NCI-H1436 (cell line): ENCODE measurements around the gene DGLUCY.
"Not testable (repeated sequence)": the region's sequence is repeated elsewhere in the genome, so short reads cannot be mapped to it uniquely, and the experiment has no call there.

ENCODE experiments used
- DNase-seq: peaks from one replicate; lab custom pipeline; 2025; lab: John Stamatoyannopoulos, UW

Gene DGLUCY

DNA sequence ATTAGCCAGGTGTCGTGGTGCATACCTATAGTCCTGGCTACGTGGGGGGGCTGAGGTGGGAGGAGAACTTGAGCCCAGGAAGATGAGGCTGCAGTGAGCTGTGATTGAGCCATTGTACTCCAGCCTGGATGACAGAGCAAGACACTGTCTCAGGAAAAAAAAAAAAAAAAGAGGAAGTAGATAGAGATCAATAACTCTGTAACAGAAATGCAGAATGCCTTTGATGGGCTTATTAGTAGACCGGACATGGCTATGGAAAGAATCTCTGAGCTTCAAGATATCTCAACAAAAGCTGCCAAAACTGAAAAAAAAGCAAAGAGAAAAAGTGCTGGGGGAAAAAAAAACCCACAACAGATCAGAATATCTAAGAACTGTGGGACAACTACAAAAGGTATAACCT is 93.1 kb downstream of the DGLUCY start:
- DNase-seq, result no peak

DNA sequence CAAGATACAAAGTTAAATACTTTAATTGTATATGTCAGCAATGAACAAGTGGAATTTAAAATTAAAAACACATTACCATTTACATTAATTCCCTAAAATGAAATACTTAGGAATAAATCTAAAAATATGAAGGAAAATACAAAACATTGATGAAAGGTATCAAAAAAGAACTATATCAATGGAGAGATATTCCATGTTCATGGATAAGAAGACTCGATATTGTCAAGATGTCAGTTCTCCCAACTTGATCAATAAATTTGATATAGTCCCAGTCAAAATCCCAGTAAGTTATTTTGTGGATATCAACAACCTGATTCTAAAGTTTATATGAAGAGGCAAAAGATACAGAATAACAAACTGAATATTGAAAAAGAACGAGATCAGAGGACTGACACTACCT is 97.1 kb downstream of the DGLUCY start:
- DNase-seq, result no peak

DNA sequence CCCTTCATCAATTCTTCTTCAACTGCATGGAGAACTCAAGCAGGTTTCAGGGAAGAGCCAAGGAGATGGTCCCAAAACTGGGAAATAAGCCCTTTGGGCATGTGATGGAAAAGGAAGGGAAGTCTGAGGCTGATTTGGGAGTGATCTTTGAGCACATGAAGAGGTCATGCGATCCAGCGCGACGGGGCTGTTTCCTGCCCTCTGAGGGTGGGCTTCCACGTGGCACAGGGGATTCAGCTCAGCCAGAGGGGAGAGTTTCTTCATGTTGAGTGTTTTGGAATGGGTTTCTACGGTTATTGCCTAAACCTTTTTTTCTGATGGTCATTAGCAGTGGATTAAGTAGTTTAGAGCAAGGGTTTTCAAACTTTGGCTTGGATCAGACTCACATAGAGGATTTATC is 100.4 kb downstream of the DGLUCY start:
- DNase-seq, result no peak

DNA sequence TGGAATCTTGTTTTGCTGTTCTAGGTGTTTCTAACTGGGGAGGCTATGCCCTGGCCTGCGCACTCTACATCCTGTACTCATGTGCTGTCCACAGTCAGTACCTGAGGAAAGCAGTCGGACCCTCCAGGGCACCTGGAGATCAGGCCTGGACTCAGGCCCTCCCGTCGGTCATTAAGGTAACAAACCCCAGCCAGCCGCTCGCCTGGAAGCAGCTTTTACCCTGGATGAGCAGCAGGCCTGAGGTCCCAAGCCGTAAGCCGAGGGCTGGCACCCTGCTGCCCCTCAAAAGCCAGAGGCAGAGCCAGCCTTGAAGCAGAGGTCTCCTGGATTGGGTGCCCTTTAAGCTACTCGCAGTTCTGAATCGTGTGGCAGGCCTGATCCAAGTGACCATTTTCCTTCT is 101.5 kb downstream of the DGLUCY start:
- DNase-seq, result no peak

DNA sequence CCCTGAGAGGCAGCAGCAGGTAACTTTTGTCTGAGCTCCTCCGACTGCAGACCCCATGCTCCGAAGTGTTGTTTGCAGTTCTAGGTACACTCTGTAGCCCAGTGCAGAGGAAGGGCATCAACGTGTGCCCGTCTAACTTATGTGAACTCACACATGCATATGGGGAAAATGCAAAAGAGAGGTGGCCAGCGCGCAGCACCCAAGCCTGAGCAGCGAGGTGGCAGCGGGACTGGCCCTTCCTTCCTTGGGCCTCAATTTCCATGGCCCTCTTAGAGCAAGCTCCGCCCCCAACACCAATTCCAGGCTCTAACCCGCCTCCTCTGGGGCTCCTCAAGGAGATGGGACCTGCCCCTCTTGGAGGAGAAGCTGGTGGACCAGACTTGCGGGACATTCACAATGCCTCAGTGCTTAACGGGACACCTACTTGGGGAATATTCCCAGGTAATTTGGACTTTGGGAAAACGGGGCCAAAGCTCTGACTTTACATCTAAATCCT is 102.9 kb downstream of the DGLUCY start:
- DNase-seq, result no peak

DNA sequence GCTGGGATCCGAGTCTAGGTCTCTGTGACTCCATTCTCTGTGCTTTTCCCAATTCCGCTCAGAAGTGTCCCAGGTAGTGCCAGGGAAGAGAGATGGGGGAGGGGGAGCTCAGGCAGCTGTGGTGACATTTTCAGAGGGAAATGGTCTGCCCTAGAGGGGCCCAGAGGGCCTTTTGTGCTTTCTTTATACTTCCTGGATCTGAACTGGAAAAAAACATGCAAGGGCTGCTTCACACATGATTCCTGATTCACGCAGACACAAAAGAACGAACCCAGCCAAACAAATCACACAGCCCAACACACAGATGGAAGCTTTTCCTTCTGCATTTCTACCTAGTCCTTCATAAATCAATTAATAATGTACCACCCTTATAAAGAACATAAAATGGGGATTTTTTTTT is 104.1 kb downstream of the DGLUCY start:
- no peak for DNase-seq

DNA sequence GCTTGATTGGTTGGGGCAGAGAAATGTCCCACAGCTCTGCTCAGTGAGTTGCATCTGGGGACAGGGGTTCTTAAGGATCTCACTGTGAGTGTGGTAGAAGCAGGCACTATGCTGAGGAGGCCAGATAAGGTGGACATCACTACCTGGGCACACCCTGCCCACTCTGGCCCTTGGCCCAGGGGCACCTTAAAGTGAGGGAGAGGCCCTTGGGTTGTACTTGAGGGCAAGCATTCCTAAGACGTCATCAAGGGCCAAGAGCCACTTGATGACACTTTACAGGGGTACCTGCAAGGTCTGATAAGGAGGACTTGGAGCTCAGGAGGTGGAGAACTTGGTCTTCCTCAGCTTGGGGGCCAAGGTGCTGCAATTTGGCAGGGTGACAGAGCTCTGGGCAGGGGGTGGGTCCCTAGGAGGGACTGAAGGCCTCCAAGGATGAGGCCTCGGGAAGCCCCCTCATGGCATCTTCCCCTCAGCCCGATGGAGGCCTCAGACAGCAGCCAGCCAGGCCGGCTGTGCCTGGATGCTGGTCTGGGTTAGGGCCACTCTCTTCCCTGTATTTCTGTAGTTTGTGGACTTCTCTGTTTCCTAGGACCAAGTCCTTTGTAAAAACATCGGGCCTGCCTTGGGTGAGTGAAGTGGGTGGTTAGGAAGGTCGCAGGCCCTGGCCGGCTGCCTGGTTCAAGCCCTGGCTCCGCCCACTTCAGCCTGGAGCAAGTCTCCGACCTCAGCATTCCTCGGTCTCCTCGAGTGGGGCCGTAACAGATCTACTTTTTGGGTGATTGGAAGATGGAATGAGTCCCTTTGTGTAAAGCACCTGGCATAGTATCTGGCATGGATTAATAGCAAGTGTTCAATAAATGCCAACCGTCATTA is 105.9 kb downstream of the DGLUCY start:
- DNase-seq, result no peak

DNA sequence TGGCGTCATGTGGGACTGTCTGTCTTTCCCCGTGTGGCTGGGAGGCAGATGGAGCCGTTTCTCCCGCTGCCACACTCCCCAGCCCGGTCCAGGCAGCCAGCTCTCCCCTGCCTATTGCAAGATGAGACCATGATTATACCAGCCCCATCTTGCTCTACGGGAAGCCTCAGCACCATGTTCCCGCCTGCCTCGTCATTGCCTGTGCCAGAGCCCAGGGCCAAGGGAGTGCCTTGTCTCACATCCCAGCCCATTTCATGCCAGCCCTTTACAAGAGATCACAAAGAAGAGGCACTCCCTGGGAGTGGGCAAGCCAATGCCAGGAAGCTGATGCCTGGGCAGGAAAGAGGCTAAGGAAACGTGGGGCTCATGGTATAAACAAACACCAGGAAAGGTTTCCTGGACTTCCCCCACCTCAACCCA is 106.7 kb downstream of the DGLUCY start:
- no peak for DNase-seq

DNA sequence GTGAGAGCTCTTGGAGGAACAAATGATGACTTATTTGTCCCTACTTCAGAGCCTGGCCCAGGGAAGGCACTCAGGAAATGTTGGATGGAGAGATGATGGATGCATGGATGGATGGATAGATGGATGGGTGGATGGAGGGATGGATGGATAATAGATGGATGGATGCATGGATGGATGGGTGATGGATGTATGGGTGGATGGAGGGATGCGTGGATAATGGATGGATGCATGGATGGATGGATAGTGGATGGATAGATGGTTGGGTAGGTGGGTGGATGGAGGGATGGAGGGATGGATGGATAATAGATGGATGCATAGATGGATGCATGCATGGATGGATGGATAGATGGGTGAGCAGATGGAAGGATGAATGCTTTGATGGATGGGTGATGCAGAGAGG is 107.4 kb downstream of the DGLUCY start:
- DNase-seq, result no peak

DNA sequence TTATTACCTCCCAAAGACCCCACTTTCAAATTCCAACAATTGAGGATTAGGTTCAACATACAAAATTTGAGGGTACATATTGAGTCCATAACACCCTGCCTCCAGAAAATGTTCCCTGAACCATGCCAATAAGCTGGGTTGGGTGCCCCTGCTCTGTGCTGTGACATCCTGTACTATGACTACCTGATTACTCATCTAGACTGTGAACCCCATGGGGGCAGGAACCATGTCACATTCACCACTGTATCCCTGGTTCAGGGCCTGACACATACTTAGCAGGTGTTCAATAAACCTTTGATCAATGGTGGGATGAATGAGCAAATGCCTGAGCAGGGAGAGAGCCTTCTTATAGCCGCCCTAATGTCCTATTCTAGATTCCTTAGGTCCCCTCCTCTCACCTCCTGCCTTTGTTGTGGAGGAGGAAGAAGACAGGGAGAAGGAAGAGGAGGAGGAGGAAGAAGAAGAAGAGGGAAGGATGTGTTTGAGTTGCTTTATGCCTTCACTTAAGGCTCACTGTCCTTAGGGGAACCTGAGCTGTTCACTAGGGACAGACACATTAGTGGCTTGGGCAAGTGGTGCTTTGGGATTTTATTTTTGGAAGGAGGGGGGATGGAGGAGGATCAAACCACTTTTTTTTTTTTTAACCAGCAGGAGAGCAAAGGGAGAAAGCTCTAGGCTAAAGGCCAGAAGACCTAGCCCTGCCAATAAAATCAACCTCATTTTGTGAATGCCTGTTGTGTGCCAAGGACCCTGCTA is 109.3 kb downstream of the DGLUCY start:
- no peak for DNase-seq

DNA sequence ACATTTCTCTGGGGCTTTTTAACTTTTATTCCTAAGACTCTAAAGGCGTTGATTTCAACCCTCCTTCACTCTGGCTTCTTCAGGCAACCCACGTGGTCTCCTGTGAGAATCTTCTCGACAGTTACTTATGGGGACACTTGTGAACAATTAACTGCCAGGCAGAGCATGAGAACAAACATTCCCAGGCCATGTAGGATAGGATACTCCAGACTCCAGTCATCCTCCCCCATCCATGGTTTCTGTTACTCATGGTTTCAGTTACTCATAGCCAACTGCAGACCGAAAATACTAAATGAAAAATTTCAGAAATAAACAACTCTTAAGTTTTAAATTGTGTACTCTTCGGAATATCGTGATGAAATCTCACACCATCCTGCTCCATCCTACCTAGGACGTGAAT is 111.2 kb downstream of the DGLUCY start:
- no peak for DNase-seq

DNA sequence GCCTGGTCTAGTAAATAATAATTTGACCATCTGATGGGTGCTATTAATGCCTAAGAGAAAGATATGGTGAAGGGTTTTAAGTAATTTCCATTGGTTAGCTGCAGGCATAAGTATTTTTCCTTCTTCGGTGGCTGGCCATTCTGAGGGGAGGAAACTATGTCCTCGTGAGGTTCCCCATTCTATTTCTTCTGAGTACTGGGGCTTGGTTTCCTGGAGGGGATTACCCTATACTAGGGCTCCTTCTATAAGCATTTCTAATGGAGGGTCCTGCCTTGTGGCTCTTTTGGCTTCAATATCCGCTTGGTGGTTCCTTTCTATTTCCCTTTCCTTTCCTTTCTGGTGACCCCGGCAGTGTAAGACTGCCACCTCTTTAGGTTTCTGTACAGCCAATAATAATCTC is 112.5 kb downstream of the DGLUCY start:
- not testable (repeated sequence) for DNase-seq

DNA sequence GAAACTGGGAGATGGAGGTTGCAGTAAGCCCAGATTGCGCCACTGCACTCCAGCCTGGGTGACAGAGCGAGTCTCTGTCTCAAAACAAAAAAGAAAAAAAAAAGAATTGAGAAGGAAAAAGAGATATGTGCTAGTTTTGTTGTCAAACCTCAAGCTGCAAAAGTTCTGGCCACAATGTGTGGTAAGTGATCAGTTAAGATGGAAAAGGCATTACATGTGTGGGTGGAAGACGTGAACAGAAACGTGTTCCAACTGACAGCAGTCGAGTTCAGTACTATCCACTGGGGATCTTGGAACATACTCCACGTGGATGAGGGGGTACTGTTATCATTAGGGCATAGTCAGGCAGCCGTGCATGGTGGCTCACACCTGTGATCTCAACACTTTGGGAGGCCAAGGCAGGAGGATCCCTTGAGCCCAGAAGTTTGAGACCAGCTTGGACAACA is 113.3 kb downstream of the DGLUCY start:
- no peak for DNase-seq

DNA sequence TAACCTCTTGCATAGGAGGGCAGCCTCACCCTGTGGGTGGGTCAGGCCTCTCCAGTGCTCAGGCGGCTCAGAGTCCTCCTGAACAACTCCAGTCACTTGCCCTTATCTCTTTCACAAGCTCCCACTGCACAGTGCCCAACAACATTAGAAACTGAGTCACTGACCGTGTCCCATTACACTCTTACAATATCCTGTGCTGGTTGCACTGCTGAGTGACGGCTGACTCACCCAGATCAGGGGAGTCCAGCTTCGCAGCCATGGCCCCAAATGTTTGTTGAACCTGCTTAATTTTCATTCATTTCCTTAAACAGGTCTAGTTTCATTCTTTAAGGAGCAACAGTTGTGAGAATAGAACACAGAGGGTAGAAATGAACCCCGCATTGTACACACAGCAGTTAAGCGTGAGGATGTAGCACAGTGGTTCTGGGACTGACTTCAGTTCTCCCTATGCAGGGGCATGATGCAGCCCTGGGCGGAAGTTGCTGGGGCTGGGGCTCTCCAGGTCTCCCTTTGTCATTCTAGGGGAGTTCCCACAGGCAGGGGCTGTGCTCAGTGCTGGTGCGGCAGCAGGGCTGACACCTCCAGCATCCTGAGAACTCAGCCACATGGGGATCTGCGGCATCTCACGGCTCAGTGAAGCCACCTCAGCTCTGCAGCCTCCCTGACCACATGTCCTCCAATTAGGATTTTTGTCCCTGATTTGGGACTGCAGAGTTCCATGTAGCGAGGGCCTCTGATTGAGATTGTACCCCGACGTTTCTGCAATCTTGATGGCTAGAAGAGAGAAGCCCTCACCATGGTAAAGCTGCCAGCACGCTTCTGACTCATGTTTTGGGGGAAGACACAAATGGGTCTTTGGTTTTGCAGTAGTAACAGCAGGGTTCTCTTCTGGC is 114.5 kb downstream of the DGLUCY start:
- DNase-seq, result no peak

DNA sequence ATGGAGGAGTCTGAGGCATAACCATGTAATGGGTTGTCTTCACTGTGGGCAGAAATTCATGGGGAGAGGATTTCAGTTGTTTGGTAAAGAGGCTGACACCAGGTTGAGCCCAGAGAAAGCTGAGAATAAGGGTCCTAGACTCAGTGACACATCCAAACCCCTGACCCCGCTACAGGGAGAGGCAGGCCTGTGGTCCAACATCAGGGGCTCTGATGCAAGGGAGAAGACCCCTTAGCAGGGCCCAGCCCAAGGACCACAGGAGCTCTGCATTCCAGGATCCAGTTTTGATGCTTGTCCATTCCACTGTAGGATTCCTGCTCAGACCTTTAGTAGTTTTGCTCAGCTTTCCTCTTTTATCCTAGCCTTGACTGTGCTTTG is 115.1 kb downstream of the DGLUCY start:
- no peak for DNase-seq

DNA sequence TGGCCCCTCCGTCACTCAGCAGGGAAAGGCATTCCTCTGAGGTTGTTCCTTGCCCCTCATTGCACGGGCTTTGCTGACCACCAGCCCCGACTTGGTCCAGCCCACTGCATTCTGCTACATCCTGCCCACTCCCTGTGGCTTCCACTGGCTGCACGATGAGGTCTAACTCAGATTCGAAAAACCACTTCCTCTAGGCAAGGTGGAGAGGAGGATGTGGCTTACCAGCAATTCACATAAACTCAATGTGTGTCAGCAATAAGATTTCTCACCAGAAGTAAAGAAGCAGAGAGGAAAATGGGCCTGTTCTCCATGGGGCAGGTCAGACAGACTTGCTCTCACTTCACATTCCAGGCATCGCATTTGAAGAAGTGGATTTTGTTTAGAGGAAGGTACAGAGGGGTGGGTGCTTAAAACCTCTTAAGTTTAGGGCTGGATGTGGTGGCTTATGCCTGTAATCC is 115.9 kb downstream of the DGLUCY start:
- DNase-seq, result no peak

DNA sequence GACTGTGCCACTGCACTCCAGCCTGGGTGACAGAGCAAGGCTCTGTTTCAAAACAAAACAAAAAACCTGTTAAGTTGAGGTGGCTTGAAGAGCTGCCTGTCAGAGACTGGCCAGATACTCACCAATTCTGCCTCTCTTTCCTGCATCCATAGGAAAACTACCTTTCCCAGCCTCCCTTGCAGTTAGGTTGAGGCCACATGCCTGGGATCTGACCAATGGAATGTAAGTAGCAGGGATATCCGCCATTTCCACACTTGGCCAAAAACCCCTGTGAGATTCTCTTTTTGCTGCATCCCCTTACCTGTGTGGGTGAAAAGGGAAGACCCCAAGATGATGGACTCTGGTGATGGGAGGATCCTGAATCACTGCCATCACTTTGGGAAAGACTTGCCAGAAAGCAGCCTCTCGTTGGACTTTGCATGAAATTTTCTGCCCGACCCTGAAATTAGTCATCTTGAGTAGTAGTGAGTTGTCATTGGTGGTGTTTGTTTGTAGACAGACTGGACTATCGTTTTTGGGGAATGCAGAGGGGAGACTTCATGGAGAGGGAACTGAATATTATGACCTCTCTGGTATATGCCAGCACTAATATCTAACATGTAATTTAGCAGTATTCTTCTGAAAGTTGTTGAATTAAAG is 116.6 kb downstream of the DGLUCY start:
- no peak for DNase-seq

DNA sequence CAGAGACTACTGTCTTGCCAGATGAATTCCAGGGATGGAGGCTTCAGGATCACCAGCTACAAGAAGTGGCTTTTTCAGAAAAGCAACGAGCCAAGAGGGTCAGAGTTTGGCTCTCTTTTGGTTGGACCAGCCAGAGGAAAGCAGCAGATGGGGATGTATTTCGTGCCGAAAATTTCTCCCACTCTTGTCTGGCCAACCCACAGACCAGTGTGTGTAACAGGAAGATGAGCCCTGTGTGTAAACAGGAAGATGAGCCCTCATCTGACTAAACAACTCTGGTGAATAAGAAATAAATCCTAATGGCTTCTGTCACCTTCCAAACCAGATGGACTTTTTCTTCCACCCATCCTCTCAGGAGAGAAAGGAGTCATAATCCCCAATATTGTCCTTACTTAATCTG is 117.6 kb downstream of the DGLUCY start:
- DNase-seq, result no peak

DNA sequence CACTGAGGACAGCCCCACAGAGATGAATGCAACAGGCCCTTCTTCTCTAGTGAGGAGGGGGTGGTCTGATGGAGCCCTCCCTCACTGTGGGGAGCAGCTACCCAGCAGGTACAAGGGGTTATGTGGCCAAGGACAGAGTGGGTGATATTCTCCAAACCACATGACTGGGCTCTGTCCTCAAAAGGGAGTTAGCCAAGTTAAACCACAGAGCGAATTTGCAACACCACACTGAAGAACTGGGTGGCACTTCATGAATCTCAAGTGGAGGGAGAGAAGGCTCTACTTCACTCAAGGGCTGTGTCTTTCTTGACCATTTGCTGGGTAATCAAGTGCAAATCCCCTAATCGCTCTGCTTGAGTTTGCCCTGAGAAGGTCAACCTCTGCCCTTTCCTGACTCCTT is 118.2 kb downstream of the DGLUCY start:
- DNase-seq, result no peak

DNA sequence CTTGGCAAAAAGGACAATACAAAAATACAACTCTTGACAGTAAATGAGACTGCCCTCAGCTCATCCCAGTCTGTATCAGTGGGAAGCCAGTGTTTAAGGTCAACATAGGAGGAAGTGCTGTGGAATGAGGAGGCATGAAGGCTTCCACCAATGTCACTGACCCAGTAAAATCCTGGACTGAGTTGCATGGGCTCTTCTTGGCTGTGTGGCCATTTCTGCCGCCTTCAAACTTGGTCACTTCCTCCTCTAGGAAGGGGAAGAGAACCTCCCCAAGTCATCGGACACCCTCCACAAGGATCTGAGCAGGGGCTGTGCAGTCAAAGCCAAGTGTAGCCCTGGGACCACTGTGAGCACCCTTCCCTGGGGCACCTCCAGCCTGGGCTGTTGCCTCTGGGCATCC is 118.7 kb downstream of the DGLUCY start:
- DNase-seq, result no peak

DNA sequence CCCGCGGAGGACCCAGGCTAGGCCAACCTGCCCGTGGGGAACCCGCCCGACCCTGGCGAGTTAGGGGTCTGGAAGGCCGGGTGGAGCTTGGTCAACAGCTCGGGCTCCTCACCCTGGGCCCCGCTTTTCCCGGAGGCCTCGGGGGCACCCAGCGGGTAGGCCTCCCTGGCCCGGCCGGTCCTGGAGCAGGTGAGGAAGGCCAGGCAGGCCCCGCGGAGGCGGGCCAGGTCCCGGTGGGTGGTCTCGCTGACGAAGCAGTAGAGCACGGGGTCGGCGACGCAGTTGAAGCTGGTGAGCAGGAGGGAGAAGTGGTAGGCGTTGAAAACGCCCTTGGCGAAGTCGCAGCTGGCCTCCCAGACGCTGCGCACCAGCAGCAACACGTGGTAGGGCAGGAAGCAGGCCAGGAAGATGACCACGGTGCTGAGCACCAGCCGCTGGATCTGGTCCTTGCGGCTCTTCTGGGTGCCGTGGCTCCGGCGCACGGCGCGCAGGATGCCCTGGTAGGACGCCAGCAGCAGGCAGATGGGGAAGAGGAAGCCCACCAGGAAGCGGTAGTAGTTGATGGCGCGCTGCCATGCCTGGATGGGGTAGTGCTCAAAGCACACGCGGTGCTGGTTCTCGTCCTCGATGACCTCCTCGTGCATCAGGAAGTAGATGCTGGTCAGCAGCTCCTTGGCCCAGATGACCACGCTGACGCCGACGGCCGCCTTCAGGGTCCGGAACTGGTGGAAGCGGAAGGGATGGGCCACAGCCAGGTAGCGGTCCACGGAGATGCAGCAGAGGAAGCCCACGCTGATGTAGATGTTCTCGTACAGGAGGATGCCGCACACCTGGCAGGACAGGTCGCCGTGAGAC is 120.3 kb downstream of the DGLUCY start:
- DNase-seq, result no peak
